ENCODE data around the gene FAM8A1. TPM values are rescaled to one million over a fixed set of nuclear protein-coding genes. Genes with fewer than 3 reads are reported as not detected.

FAM8A1 gene
- total and polyA plus RNA-seq, 2 of the 13 experiments (the other 11 are each of a cell fraction or from before 2014, with no cell fraction given), result 30.5 to 34.3 TPM

DNA sequence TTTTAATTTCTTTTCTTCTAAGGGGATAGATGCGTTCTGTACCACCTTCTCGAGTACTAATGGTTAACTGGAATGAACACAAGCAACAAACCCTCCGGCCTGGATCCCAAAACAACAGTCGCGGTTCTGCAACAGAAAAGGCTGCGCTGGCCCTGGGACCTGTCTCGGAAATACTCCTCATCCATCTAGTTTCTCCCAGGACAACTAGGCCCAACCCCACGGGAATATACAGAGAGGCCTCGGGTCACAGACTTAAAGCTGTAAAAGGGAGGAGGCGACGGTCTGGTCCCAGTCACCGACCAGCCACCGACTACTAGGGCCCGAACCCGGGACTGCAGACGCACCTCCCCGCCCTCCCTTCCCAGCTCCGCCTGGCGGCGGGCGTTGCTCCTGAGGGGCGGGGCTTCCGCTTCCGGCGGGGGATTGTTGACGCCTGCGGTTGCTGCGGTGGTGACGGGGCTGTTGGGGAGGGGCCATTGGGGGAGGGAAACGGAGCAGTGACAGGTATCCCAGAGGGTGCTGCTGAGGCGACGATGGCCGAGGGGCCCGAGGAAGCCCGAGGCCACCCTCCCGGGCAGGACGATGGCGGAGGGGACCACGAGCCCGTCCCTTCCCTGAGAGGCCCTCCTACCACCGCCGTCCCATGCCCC lies at the start of gene FAM8A1 (continued):
- TF ChIP-seq, protein P1, sequence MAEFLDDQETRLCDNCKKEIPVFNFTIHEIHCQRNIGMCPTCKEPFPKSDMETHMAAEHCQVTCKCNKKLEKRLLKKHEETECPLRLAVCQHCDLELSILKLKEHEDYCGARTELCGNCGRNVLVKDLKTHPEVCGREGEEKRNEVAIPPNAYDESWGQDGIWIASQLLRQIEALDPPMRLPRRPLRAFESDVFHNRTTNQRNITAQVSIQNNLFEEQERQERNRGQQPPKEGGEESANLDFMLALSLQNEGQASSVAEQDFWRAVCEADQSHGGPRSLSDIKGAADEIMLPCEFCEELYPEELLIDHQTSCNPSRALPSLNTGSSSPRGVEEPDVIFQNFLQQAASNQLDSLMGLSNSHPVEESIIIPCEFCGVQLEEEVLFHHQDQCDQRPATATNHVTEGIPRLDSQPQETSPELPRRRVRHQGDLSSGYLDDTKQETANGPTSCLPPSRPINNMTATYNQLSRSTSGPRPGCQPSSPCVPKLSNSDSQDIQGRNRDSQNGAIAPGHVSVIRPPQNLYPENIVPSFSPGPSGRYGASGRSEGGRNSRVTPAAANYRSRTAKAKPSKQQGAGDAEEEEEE (CRISPR knock-in tag; IDR thresholded peaks at IDR 0.05; ENCODE audit: borderline replicate concordance), result no peak
- TF ChIP-seq MED8 (CRISPR knock-in tag; IDR thresholded peaks at IDR 0.05; ENCODE audit: insufficient replicate concordance) (peak; percentile 37), SNAPC2 (CRISPR knock-in tag; IDR thresholded peaks at IDR 0.05) (peak; percentile 84; the same call in 1 of the 2 replicates), ZNF232 (CRISPR knock-in tag; IDR thresholded peaks at IDR 0.05; ENCODE audit: borderline replicate concordance) (no peak), HDAC1 (CRISPR knock-in tag; IDR thresholded peaks at IDR 0.05) (peak; percentile 86), ZNF788 (CRISPR knock-in tag; IDR thresholded peaks at IDR 0.05; ENCODE audit: borderline replicate concordance) (peak; percentile 77; the same call in 1 of the 2 replicates), ZZZ3 (CRISPR knock-in tag; IDR thresholded peaks at IDR 0.05; ENCODE audit: borderline replicate concordance) (peak; percentile 67), ZNF782 (CRISPR knock-in tag; IDR thresholded peaks at IDR 0.05; ENCODE audit: borderline replicate concordance) (no peak), ZNF615 (CRISPR knock-in tag; IDR thresholded peaks at IDR 0.05; ENCODE audit: borderline replicate concordance) (no peak; the same call in 1 of the 2 replicates), MEF2D (CRISPR knock-in tag; IDR thresholded peaks at IDR 0.05) (peak; percentile 87), TAF1 (CRISPR knock-in tag; IDR thresholded peaks at IDR 0.05) (peak; percentile 71), FOXA1 (IDR thresholded peaks at IDR 0.05) (no peak), FOXA1 (CRISPR knock-in tag; IDR thresholded peaks at IDR 0.05) (no peak)
- TF ChIP-seq, protein P2, sequence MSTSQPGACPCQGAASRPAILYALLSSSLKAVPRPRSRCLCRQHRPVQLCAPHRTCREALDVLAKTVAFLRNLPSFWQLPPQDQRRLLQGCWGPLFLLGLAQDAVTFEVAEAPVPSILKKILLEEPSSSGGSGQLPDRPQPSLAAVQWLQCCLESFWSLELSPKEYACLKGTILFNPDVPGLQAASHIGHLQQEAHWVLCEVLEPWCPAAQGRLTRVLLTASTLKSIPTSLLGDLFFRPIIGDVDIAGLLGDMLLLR (CRISPR knock-in tag; IDR thresholded peaks at IDR 0.05), result peak; percentile 70
- TF ChIP-seq, protein P3, sequence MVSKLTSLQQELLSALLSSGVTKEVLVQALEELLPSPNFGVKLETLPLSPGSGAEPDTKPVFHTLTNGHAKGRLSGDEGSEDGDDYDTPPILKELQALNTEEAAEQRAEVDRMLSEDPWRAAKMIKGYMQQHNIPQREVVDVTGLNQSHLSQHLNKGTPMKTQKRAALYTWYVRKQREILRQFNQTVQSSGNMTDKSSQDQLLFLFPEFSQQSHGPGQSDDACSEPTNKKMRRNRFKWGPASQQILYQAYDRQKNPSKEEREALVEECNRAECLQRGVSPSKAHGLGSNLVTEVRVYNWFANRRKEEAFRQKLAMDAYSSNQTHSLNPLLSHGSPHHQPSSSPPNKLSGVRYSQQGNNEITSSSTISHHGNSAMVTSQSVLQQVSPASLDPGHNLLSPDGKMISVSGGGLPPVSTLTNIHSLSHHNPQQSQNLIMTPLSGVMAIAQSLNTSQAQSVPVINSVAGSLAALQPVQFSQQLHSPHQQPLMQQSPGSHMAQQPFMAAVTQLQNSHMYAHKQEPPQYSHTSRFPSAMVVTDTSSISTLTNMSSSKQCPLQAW (CRISPR knock-in tag; IDR thresholded peaks at IDR 0.05), result peak; percentile 92
- TF ChIP-seq, protein P4, sequence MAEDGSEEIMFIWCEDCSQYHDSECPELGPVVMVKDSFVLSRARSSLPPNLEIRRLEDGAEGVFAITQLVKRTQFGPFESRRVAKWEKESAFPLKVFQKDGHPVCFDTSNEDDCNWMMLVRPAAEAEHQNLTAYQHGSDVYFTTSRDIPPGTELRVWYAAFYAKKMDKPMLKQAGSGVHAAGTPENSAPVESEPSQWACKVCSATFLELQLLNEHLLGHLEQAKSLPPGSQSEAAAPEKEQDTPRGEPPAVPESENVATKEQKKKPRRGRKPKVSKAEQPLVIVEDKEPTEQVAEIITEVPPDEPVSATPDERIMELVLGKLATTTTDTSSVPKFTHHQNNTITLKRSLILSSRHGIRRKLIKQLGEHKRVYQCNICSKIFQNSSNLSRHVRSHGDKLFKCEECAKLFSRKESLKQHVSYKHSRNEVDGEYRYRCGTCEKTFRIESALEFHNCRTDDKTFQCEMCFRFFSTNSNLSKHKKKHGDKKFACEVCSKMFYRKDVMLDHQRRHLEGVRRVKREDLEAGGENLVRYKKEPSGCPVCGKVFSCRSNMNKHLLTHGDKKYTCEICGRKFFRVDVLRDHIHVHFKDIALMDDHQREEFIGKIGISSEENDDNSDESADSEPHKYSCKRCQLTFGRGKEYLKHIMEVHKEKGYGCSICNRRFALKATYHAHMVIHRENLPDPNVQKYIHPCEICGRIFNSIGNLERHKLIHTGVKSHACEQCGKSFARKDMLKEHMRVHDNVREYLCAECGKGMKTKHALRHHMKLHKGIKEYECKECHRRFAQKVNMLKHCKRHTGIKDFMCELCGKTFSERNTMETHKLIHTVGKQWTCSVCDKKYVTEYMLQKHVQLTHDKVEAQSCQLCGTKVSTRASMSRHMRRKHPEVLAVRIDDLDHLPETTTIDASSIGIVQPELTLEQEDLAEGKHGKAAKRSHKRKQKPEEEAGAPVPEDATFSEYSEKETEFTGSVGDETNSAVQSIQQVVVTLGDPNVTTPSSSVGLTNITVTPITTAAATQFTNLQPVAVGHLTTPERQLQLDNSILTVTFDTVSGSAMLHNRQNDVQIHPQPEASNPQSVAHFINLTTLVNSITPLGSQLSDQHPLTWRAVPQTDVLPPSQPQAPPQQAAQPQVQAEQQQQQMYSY (CRISPR knock-in tag; IDR thresholded peaks at IDR 0.05), result no peak
- TF ChIP-seq, protein P5, sequence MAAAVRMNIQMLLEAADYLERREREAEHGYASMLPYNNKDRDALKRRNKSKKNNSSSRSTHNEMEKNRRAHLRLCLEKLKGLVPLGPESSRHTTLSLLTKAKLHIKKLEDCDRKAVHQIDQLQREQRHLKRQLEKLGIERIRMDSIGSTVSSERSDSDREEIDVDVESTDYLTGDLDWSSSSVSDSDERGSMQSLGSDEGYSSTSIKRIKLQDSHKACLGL (CRISPR knock-in tag; IDR thresholded peaks at IDR 0.05), result no peak; the same call in 1 of the 2 replicates
- TF ChIP-seq, protein P6, sequence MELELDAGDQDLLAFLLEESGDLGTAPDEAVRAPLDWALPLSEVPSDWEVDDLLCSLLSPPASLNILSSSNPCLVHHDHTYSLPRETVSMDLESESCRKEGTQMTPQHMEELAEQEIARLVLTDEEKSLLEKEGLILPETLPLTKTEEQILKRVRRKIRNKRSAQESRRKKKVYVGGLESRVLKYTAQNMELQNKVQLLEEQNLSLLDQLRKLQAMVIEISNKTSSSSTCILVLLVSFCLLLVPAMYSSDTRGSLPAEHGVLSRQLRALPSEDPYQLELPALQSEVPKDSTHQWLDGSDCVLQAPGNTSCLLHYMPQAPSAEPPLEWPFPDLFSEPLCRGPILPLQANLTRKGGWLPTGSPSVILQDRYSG (CRISPR knock-in tag; IDR thresholded peaks at IDR 0.05), result no peak
- TF ChIP-seq, protein P7, sequence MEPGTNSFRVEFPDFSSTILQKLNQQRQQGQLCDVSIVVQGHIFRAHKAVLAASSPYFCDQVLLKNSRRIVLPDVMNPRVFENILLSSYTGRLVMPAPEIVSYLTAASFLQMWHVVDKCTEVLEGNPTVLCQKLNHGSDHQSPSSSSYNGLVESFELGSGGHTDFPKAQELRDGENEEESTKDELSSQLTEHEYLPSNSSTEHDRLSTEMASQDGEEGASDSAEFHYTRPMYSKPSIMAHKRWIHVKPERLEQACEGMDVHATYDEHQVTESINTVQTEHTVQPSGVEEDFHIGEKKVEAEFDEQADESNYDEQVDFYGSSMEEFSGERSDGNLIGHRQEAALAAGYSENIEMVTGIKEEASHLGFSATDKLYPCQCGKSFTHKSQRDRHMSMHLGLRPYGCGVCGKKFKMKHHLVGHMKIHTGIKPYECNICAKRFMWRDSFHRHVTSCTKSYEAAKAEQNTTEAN (CRISPR knock-in tag; conservative IDR thresholded peaks at IDR 0.05), result no peak; the same call in 1 of the 2 replicates
